ENCODE results near the gene POLD1.

Gene POLD1

DNA sequence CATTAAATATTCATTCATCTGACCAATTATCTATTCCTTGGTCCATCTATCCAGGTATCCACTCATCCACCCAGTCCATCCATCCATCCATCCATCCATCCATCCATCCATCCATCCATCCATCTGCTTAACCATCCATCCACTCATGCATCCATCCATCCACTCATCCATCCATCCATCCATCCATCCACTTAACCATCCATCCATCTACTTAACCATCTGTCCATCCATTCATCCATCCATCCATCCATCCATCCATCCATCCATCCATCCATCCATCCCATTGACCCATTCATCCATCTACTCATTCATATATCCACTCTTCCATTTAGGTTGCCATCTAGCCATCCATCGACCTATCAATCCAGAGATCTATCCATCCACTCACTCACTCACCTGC is 59.9 kb downstream of the POLD1 start:
- no peak for DNase-seq

GRCh38 chr19:50447053-50447452 is 62.9 kb downstream of the POLD1 start:
- no peak for DNase-seq

GRCh38 chr19:50447750-50448149 is 63.6 kb downstream of the POLD1 start:
- no peak for DNase-seq

DNA sequence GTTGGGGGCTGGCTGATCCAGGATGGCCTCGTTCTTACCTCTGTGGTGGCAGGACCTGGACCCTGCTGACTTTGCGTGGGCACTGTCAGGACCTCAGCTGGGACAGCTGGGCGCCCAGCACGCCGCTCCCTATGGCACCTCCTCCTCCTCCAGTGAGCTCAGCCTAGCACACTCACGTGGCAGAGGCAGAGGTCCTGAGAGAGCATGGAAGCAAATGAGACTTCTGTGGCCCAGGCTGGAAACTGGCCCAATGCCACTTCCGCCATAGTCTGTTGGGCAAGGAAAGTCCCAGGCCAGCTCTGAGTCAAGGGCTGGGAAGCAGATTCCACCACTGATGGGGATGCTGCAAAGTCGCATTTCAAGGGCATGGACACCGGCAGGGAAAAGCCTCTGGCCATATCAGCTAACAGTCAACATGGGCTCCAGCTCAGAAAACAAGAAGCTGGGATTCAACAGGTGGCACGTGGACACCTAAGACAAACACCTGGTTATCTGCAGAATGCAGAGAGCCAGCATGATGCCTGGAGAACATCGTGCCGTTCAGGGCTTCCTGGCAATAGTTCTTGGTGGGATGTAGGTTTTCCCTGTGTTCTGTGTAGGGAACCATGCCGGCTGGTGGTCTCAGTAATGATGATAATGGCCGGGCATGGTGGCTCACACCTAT is 65.2 kb downstream of the POLD1 start:
- no peak for DNase-seq

- no peak for DNase-seq
These were observed 66.4 kb downstream of the POLD1 start for GRCh38 chr19:50450369-50451222.

DNA sequence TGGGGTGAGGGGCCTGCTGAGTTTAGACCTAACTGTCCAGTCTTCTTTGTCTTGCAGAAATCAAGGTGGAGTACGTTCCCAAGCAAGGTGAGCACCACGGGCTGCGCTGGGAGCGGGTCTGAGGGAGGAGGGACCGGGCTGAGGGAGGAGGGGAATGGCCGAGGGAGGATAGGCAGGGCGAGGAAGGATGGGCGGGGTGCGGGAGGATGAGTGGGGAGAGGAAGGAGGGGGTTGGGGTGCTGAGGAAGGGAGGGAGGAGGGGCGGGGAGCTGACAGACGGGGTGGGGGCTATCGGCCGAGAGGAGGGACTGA is 67.0 kb downstream of the POLD1 start:
- no peak for DNase-seq

- no peak for DNase-seq
These were observed 69.1 kb downstream of the POLD1 start for GRCh38 chr19:50453243-50453642.

- no peak for DNase-seq
These were observed 71.8 kb downstream of the POLD1 start for GRCh38 chr19:50455992-50456391.

- no peak for DNase-seq
These were observed 73.2 kb downstream of the POLD1 start for GRCh38 chr19:50457300-50457699.

GRCh38 chr19:50458396-50459066 is 74.4 kb downstream of the POLD1 start:
- DNase-seq = no peak

DNA sequence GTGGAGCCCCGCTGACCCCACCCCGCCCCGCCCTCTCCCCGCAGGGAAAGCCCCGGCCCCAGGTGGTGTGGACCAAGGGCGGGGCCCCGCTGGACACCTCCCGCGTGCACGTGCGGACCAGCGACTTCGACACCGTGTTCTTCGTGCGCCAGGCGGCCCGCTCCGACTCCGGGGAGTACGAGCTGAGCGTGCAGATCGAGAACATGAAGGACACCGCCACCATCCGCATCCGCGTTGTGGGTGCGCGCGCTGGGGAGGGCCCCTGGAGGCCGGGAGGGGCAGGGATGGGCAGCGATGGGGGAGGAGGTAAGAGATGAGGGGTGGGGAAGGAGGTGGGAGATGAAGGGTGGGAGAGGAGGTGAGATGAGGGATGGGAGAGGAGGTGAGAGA is 74.9 kb downstream of the POLD1 start:
- DNase-seq = no peak

- DNase-seq = no peak
These were observed 75.5 kb downstream of the POLD1 start for GRCh38 chr19:50459638-50460037.

DNA sequence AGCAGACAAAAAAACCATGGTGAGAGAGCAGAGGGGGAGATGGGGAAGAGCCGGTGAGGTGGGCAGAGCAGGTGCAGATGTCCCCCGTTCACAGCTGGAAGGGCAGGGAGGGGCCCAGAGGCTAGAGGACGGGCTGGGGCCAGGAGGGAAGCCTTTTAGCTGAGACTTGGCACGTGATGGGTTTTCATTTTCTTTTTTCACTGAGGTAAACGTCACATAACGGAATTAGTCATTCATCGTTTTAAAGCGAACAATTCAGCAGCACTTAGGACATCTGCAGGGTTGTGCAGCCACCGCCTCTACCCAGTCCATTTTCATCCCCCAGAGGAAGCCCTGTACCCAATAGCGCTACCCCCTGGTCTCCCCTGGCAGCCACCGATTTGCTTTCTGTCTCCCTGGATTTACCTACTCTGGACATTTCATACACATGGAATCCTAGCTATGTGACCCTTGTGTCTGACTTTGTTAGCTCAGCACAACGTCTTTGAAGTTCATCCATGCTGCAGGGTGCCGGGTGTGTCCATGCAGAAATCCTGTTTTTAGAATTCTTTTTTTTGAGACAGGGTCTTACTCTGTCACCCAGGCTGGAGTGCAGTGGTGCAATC is 76.1 kb downstream of the POLD1 start:
- DNase-seq = no peak

DNA sequence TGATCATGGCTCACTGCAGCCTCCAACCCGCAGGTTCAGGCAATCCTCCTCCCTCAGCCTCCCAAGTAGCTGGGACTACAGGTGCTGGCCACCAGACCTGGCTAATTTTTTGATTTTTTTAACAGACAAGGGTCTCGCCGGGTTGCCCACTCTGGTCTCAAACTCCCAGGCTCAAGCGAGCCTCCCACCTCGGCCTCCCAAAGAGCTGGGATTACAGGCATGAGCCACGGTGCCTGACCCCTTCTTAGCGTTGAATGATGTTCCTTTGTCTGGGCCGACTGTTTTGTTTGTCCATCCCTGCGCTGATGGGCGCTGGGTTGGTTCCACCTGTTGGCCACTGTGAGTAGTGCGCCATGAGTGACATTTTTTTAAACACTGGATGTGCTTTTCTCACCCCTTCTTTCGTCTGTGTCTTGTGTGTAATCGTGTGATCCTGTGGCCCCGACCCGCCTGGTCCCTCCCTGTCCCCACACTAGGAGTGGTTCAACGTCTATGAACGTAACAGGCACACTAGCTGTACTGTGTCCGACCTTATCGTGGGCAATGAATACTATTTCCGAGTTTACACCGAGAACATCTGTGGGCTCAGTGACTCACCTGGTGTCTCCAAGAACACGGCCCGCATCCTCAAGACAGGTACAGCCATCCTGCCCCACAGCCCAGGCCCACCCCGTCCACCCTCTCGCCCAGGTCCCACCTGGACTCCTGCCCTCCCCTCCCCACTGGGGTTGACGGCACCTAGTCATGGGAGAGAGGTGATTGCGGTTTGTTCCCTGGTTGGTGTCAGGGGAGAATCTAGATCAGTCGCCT is 77.1 kb downstream of the POLD1 start:
- DNase-seq = peak; percentile 54 to 87 (median 71)

DNA sequence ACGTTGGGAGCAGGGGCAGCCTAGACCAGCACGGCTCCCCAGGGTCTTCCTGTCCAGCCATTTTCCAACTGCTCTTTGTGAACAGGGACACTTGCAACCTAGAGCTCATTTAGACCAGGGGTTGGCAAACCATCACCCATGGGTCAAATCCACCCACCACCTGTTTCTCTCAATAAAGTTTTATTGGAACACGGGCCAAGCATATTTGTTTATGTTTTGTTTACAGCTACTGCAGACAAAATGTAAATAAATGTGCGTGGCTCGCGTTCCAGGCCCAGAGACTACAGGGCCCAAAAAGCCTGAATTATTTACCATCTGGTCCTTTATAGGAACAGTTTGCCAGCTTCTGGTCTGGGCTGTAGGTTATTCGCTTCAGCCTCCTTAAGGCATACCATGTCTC is 78.8 kb downstream of the POLD1 start:
- no peak for DNase-seq

- DNase-seq = no peak
These were observed 80.2 kb downstream of the POLD1 start for GRCh38 chr19:50464348-50464747.

- no peak for DNase-seq
These were observed 80.9 kb downstream of the POLD1 start for GRCh38 chr19:50465000-50465399.

DNA sequence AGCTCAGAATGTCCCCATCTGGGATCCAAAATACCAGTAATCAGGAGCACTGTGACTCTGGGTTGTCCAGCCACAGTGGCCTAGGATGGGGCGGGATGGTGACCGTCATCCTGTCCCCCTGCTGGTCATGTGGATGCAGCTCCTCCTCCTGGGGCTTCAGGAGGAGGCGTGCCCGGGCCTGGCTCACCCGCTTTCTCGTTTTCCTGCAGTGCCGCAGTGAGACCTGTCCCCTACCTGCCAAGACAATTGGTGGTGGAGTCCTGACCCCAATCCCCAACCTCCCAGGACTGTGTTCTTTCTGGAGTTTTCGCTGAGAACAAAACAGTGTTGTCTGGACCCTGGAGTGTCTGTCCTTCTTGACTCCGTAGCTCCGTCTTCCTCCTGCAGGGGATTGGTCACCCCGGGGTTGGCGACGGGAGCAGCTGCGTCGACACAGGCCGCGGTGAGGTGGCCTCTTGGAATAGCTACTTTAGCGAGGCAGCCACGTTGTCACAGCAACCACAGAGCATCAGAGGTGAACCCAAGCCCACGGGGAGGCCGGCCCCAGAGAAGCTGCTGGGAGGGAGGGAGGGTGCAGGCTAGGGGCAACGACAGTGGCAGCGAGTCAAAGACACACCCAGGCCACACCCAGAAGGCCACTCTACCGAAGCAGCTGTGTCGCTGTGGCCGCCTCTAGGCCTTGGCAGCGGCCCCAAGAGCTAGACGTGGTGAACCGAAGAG is 82.0 kb downstream of the POLD1 start:
- DNase-seq = peak; percentile 54 to 92 (median 88)

DNA sequence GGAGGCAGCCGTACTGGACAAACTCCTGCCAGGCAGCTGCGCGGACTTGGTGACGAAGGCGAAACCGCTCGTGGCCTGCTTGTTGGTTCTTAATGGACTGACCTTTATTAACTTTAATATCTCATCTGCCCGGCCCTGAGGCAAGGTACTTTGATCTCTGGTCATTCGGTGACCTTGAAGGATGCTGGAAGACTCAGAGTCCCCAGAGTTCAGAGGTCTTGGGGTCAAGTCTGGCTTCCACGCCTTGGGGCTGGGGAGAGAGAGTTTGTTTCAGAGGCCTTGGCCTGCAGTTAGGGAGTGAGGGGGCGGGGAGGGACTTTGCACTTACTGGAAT is 82.5 kb downstream of the POLD1 start:
- no peak for DNase-seq

GRCh38 chr19:50467566-50467965 is 83.4 kb downstream of the POLD1 start:
- no peak for DNase-seq
